IMR-90 (cell line): ENCODE measurements around the gene TMEM38A. TPM values are rescaled to one million over a fixed set of nuclear protein-coding genes. Genes with fewer than 3 reads are reported as not detected.

Source experiments
- ATAC-seq: fragments of 200-7000 bp; cut with Tn5 transposase; 2 replicates; pipeline ENCODE4 v1.9.1; 2020; ENCODE audit warnings: low read depth, mild to moderate bottlenecking, moderate library complexity
- BruUV-seq: library from RNA; stranded (reverse); fragments of 400-500 nt; replicated peaks from 2 replicates; lab custom pipeline; 2021; lab: Mats Ljungman, UMichigan
- CTCF ChIA-PET: fragments of 300-600 bp; formaldehyde crosslinking; extraction: SDS; loops from one replicate; lab custom pipeline; 2021; ENCODE audit warnings: antibody characterized with exemption; lab: Yijun Ruan, JAX
- POLR2A ChIA-PET: fragments of 300-600 bp; sonication (Branson Sonifier 250); formaldehyde crosslinking; loops from one replicate; lab custom pipeline; 2022; ENCODE audit warnings: antibody characterized with exemption; ENCODE audit not compliant: unreplicated experiment; lab: Charles Lee
- DNase-seq: peaks from one replicate; pipeline ENCODE4 v3.0.0; 2013
- H2AFZ ChIP-seq: replicated peaks from 2 replicates; pipeline ENCODE3; 2013; ENCODE audit warnings: low read length, mild to moderate bottlenecking; ENCODE audit not compliant: poor library complexity
- H2AK5ac ChIP-seq: 2 replicates; pipeline ENCODE4 v1.6.1; 2013; ENCODE audit warnings: low read depth, low read length, inconsistent platforms
- H2AK9ac ChIP-seq: replicated peaks from 2 replicates; pipeline ENCODE3; 2013; ENCODE audit warnings: mild to moderate bottlenecking, low read depth, low read length, moderate library complexity; ENCODE audit not compliant: poor library complexity
- H2BK120ac ChIP-seq: 2 replicates; pipeline ENCODE4 v1.6.1; 2013; ENCODE audit warnings: low read depth, low read length, inconsistent platforms
- H2BK15ac ChIP-seq: 3 replicates; pipeline ENCODE4 v1.6.1; 2013; ENCODE audit warnings: low read depth, low read length, inconsistent platforms
- H2BK20ac ChIP-seq: 2 replicates; pipeline ENCODE4 v1.6.1; 2013; ENCODE audit warnings: low read depth, mild to moderate bottlenecking, inconsistent platforms, low read length, moderate library complexity
- H2BK5ac ChIP-seq: 2 replicates; pipeline ENCODE4 v1.6.1; 2013; ENCODE audit warnings: mild to moderate bottlenecking, low read depth, low read length, inconsistent platforms; ENCODE audit not compliant: poor library complexity, severe bottlenecking
- H3K14ac ChIP-seq: replicated peaks from 2 replicates; pipeline ENCODE4 v1.6.1; 2013; ENCODE audit warnings: low read depth, low read length, inconsistent platforms
- H3K18ac ChIP-seq: 2 replicates; pipeline ENCODE4 v1.6.1; 2013; ENCODE audit warnings: low read depth, low read length, control low read depth
- H3K23ac ChIP-seq: 2 replicates; pipeline ENCODE4 v1.6.1; 2013; ENCODE audit warnings: low read depth, low read length, inconsistent platforms
- H3K27ac ChIP-seq: 2 replicates; pipeline ENCODE4 v1.5.1; 2013; ENCODE audit warnings: mild to moderate bottlenecking, control low read depth, low read length; ENCODE audit not compliant: insufficient read depth
- H3K27me3 ChIP-seq: 2 replicates; pipeline ENCODE4 v1.6.1; 2013; ENCODE audit warnings: low read length; ENCODE audit not compliant: control insufficient read depth, insufficient read depth
- H3K36me3 ChIP-seq: 2 replicates; pipeline ENCODE4 v1.6.1; 2013; ENCODE audit warnings: low read length, mixed read lengths; ENCODE audit not compliant: control insufficient read depth, insufficient read depth
- H3K4ac ChIP-seq: 2 replicates; pipeline ENCODE4 v1.6.1; 2013; ENCODE audit warnings: low read depth, low read length, inconsistent platforms
- H3K4me1 ChIP-seq: 2 replicates; pipeline ENCODE4 v1.6.1; 2013; ENCODE audit warnings: low read length, mixed read lengths; ENCODE audit not compliant: control insufficient read depth, insufficient read depth
- H3K4me2 ChIP-seq: 2 replicates; pipeline ENCODE4 v1.6.1; 2013; ENCODE audit warnings: low read depth, mild to moderate bottlenecking, control low read depth, low read length, moderate library complexity
- H3K4me3 ChIP-seq: 2 replicates; pipeline ENCODE4 v1.5.1; 2013; ENCODE audit warnings: low read depth, mild to moderate bottlenecking, control low read depth, low read length, moderate library complexity; ENCODE audit not compliant: insufficient read depth
- H3K56ac ChIP-seq: 2 replicates; pipeline ENCODE4 v1.6.1; 2013; ENCODE audit warnings: low read length, inconsistent platforms; ENCODE audit not compliant: insufficient read depth; ENCODE audit errors: extremely low read depth
- H3K79me1 ChIP-seq, 2 experiments: 2 replicates each; pipeline ENCODE4 v1.6.1; 2013; ENCODE audit warnings: low read length in 2 of 2, inconsistent platforms in 1 of 2, low read depth in 1 of 2
- H3K9ac ChIP-seq: 2 replicates; pipeline ENCODE4 v1.6.1; 2013; ENCODE audit warnings: low read depth, low read length, control low read depth
- H3K9me1 ChIP-seq: 2 replicates; pipeline ENCODE4 v1.6.1; 2013; ENCODE audit warnings: low read length, inconsistent platforms; ENCODE audit not compliant: insufficient read depth
- H3K9me3 ChIP-seq: 2 replicates; pipeline ENCODE4 v1.6.1; 2013; ENCODE audit warnings: low read length; ENCODE audit not compliant: control insufficient read depth, insufficient read depth
- H4K20me1 ChIP-seq: 2 replicates; pipeline ENCODE4 v1.6.1; 2013; ENCODE audit warnings: low read length, inconsistent platforms; ENCODE audit not compliant: insufficient read depth
- H4K5ac ChIP-seq: 2 replicates; pipeline ENCODE4 v1.6.1; 2013; ENCODE audit warnings: mild to moderate bottlenecking, low read depth, low read length, control low read depth
- H4K8ac ChIP-seq, 2 experiments: 2 replicates each; pipeline ENCODE4 v1.6.1; 2013; ENCODE audit warnings: low read depth in 2 of 2, low read length in 2 of 2, control low read depth in 1 of 2, inconsistent platforms in 1 of 2
- H4K91ac ChIP-seq: 2 replicates; pipeline ENCODE4 v1.6.1; 2013; ENCODE audit warnings: low read depth, low read length, inconsistent platforms; ENCODE audit not compliant: insufficient read depth
- CHD1 ChIP-seq: IDR thresholded peaks from 2 replicates; pipeline ENCODE4 v1.6.1; 2012; ENCODE audit warnings: low read depth, low read length, improper control_type of control experiment
- CTCF ChIP-seq: conservative IDR thresholded peaks from 2 replicates; pipeline ENCODE4 v1.5.1; 2012; ENCODE audit warnings: mild to moderate bottlenecking, low read depth, low read length, improper control_type of control experiment
- ELK1 ChIP-seq: fragments of 150-350 bp; IDR thresholded peaks from 2 replicates; pipeline ENCODE4 v1.6.1; 2016; ENCODE audit warnings: low read depth, mild to moderate bottlenecking, low read length, moderate library complexity, borderline replicate concordance
- MXI1 ChIP-seq: IDR thresholded peaks from 2 replicates; pipeline ENCODE4 v1.6.1; 2012; ENCODE audit warnings: low read depth, mild to moderate bottlenecking, low read length, moderate library complexity, borderline replicate concordance
- RAD21 ChIP-seq: IDR thresholded peaks from 2 replicates; pipeline ENCODE4 v1.6.1; 2012; ENCODE audit warnings: low read length, improper control_type of control experiment
- WGBS, 2 experiments: methylation state at CpG; one replicate each; pipeline versions ENCODE4 v1.1.5 to v1.1.7; 2013; ENCODE audit warnings: missing lambda C conversion rate in 2 of 2; ENCODE audit not compliant: insufficient read length in 1 of 2; ENCODE audit errors: extremely low coverage in 2 of 2; 5-methylcytosine and 5-hydroxymethylcytosine counted together
- dilution Hi-C: fragments of 300-500 bp; cut with HindIII; formaldehyde crosslinking; loops from one replicate; pipeline ENCODE4 v1.14.3; 2018; ENCODE audit warnings: low sequenced_read_pairs; ENCODE audit not compliant: unreplicated experiment
- in situ Hi-C: fragments of 300-500 bp; cut with MboI; formaldehyde crosslinking; loops from 3 replicates; pipeline ENCODE4 v1.14.3; 2019; ENCODE audit warnings: low sequenced_read_pairs, inconsistent platforms, mixed read lengths
- intact Hi-C: fragments of 100-400 bp; cut with micrococcal nuclease; formaldehyde crosslinking; loops from 2 replicates; pipeline ENCODE4 v1.10.0; 2022
- polyA plus RNA-seq, 3 experiments: library from polyadenylated mRNA; depleted of rRNA; stranded (reverse); fragments of >200 nt; gene quantifications; 2 replicates each; pipeline ENCODE4 v1.2.3, GENCODE V29; 2012; ENCODE audit warnings: low replicate concordance in 1 of 3
- total RNA-seq: library from RNA; depleted of rRNA; stranded (reverse); fragments of >200 nt; gene quantifications from 2 replicates; pipeline ENCODE4 v1.2.3, GENCODE V29; 2012

TMEM38A gene
- total and polyA plus RNA-seq, 2 of the 4 experiments (the other 2 are of a cell fraction): 1.3 to 2.0 TPM

GRCh38 chr19:16627193-16627927 is 33.6 kb upstream of the TMEM38A start:
- no peak for DNase-seq

More at GRCh38 chr19:16627193-16627927, 33.6 kb upstream of the TMEM38A start:
- H2BK5ac ChIP-seq: peak overlapping the region; percentile 11
- peak overlapping the region; percentile 19 for H3K4ac ChIP-seq
- 0 out of 2 replicates have a peak, but pooled peaks have one; percentile 14 for TF ChIP-seq RAD21
- no peak; the same call in 1 of the 2 replicates for TF ChIP-seq MXI1
- no peak for TF ChIP-seq ELK1
- TF ChIP-seq CTCF: 0 out of 2 replicates have a peak, but pooled peaks have one; percentile 6
- TF ChIP-seq CHD1: peak; percentile 100
- peak overlapping the region; percentile 65 for H3K27ac ChIP-seq
- no peak overlapping the region for H2BK15ac ChIP-seq
- peak overlapping the region; percentile 93 for H3K9ac ChIP-seq
- intact Hi-C loops (loop anchor here (5.0 kb wide), 1 partner anchor 55 kb away; the partner anchor contains the start of gene SLC35E1), in situ Hi-C loops (loop anchor here (5.0 kb wide), 1 partner anchor 45 kb away; no protein-coding TSS in a partner anchor), dilution Hi-C loops (no loop called here)
- peak overlapping the region; percentile 50; the same call in 1 of the 2 replicates for H3K14ac ChIP-seq
- H3K27me3 ChIP-seq: no peaks in the 10 kb centered on the region
- no peak overlapping the region; the same call in 1 of the 2 replicates for H4K5ac ChIP-seq
- WGBS, 2 experiments: 1% methylated on average over 22 of the region's 52 CpGs; no CpG with 5 or more reads in 1 of the 2 experiments
- H3K4me2 ChIP-seq: peak overlapping the region; percentile 93
- H4K20me1 ChIP-seq: peaks cover 64% of the 10 kb centered on the region
- no peak overlapping the region for H2BK20ac ChIP-seq
- peak overlapping the region; percentile 26; the same call in 1 of the 2 replicates for H3K56ac ChIP-seq
- no peak overlapping the region; the same call in 1 of the 2 replicates for H4K91ac ChIP-seq
- no peaks in the 10 kb centered on the region for H3K9me3 ChIP-seq
- no peak overlapping the region for H3K18ac ChIP-seq
- H3K9me1 ChIP-seq: peaks cover 2% of the 10 kb centered on the region; the same call in 1 of the 2 replicates
- no peak for ATAC-seq
- peak overlapping the region; percentile 93 for H3K23ac ChIP-seq
- CTCF ChIA-PET: no interaction called here
- BruUV-seq: no TSS peak
- H3K4me1 ChIP-seq: 0 out of 2 replicates have a peak, but pooled peaks cover 2% of the 10 kb centered on the region
- peak overlapping the region; percentile 68 for H2AK5ac ChIP-seq
- peak overlapping the region; percentile 81 for H3K4me3 ChIP-seq
- 0 out of 4 replicates have a peak overlapping the region, but pooled peaks of 1 of the 2 experiments have one; percentile 3 for H4K8ac ChIP-seq
- peak overlapping the region; percentile 69 for H2AFZ ChIP-seq
- H3K36me3 ChIP-seq: peaks cover 18% of the 10 kb centered on the region
- peak overlapping the region; percentile 96 for H2AK9ac ChIP-seq
- H2BK120ac ChIP-seq: no peak overlapping the region
- peaks cover 9 to 71% of the 10 kb centered on the region in 2 experiments for H3K79me1 ChIP-seq
- POLR2A ChIA-PET: interaction anchor here (1.0 kb wide), 1 partner anchor 33 kb away, joined by 5 read pairs; the partner anchor contains the start of gene TMEM38A
